ENCODE results near the gene LDLRAP1. TPM values are rescaled to one million over a fixed set of nuclear protein-coding genes. Genes with fewer than 3 reads are reported as not detected.

The LDLRAP1 gene
- total and polyA plus RNA-seq, 2 donors (not counting 3 experiments of a cell fraction or from before 2014, with no cell fraction given): 23.1 to 24.7 TPM

DNA sequence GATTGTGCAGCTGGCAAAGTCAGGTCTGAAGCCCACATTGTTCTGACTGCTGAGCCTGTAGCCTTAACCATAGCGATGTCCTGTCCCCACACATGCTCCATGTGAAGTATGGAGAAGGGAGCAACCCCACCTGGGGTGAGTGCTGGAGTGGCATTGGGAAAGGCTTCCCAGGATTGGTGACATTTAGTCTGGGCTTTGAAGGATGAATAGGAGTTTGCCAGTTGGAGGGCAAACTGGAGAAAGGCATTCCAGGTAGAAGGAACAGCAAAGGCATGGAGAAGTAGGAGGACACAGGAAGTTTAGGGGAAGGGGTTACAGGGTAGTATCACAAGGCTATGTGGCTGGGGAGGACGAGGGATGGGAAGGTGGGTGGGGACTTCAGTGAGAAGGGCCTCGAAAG is 7.3 kb upstream of the LDLRAP1 start:
- dilution Hi-C loops (cut with MboI; ENCODE audit: extremely low pct_ligation_motif_present, low sequenced_read_pairs): no loop called here
- Histone ChIP-seq H3K4me3 (replicated peaks in 1 of 3; ENCODE audit: insufficient read depth in 1 of 3, low read depth in 1 of 3, low read length in 3 of 3) (no peak overlapping the region), H3K36me3 (ENCODE audit: control insufficient read depth in 2 of 2, extremely low read depth in 1 of 2, insufficient read depth in 2 of 2, low read length in 2 of 2) (no peaks in the 10 kb centered on the region), H3K27me3 (ENCODE audit: control insufficient read depth in 2 of 2, insufficient read depth in 2 of 2, low read length in 2 of 2) (no peaks in the 10 kb centered on the region), H3K79me2 (ENCODE audit: control insufficient read depth, insufficient read depth, low read length) (no peaks in the 10 kb centered on the region), H3K9me1 (replicated peaks; ENCODE audit: control insufficient read depth, extremely low read depth, insufficient read depth, low read length) (no peaks in the 10 kb centered on the region), H3K9ac (replicated peaks; ENCODE audit: extremely low read depth, insufficient read depth, low read length) (no peak overlapping the region), H3K27ac (ENCODE audit: insufficient read depth, low read depth, low read length) (no peak overlapping the region), H3K4me1 (ENCODE audit: control insufficient read depth, extremely low read depth, insufficient read depth, low read length) (peaks cover 11% of the 10 kb centered on the region), H4K20me1 (replicated peaks; ENCODE audit: control insufficient read depth, extremely low read depth, insufficient read depth, low read length) (no peaks in the 10 kb centered on the region), H2AFZ (ENCODE audit: low read depth, low read length) (no peak overlapping the region), H3K4me2 (ENCODE audit: insufficient read depth, low read length) (no peak overlapping the region), H3K9me3 (replicated peaks; ENCODE audit: control insufficient read depth, insufficient read depth, low read length) (no peaks in the 10 kb centered on the region)
- CTCF ChIA-PET: no interaction called here
- intact Hi-C loops (cut with micrococcal nuclease): no loop called here
- no TSS peak for BruUV-seq (replicated peaks)
- DNase-seq (ENCODE audit: low read depth, low spot score) (no peak), FAIRE-seq (no peak)
- POLR2A ChIA-PET: no interaction called here
- no peak for TF ChIP-seq POLR2A (IDR thresholded peaks at IDR 0.05; ENCODE audit: low read depth, low read length)

DNA sequence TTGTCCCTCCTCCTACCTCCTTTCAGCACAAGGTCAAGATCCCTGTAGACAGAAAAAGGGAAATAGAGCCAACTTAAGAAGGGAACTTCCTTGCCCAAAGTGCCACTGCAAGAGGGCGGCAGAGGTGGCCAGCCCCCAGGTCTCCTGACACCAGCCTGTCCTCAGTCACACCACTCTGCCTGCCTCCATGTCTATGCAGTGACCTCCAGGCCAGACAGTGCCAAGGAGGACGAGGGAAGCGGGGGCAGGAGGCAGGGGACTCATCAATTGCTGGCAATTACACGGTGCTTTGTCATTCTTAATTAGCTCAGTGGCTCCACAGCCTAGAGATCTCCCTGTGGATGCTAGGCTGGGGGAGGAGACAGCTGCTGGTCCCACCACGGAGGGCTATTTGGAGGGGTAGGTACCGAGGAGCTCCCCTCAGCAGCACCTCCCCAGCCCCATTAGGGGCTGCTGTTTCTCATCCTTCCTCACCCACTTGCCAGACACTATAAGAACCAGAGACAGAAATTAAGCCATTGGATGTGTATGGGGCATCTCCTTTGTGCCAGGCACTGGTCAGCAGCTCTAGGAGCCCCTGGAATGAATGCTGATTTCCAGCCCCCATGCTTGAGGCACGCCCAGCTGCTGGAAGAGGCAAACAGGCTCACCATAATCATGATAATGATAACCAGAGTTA is 6.1 kb upstream of the LDLRAP1 start:
- no peak overlapping the region for H3K9ac ChIP-seq (replicated peaks; ENCODE audit: extremely low read depth, insufficient read depth, low read length)
- no peaks in the 10 kb centered on the region for H3K36me3 ChIP-seq (ENCODE audit: control insufficient read depth in 2 of 2, extremely low read depth in 1 of 2, insufficient read depth in 2 of 2, low read length in 2 of 2)
- no peak overlapping the region for H3K4me3 ChIP-seq (replicated peaks in 1 of 3; ENCODE audit: insufficient read depth in 1 of 3, low read depth in 1 of 3, low read length in 3 of 3)
- CTCF ChIA-PET: interaction anchor here (1.3 kb wide), 1 partner anchor 35 kb away, joined by 4 read pairs; no protein-coding TSS in a partner anchor
- TF ChIP-seq CTCF (IDR thresholded peaks at IDR 0.05; ENCODE audit: extremely low read depth in 1 of 2, insufficient read depth in 1 of 2, low read depth in 1 of 2, low read length in 2 of 2) (no peak), MYC (IDR thresholded peaks at IDR 0.05; ENCODE audit: low read depth, low read length) (no peak), JUN (IDR thresholded peaks at IDR 0.05; ENCODE audit: borderline replicate concordance, insufficient read depth, insufficient read length, low read depth) (no peak), FOS (IDR thresholded peaks at IDR 0.05; ENCODE audit: borderline replicate concordance, insufficient read depth, low read length) (no peak), EZH2 (IDR thresholded peaks at IDR 0.05; ENCODE audit: borderline replicate concordance, low read depth, low read length, severe bottlenecking) (no peak), POLR2AphosphoS5 (IDR thresholded peaks at IDR 0.05; ENCODE audit: insufficient read depth, low read depth, low read length) (no peak), GATA2 (IDR thresholded peaks at IDR 0.05; ENCODE audit: insufficient read depth, insufficient read length, low read depth, low read length) (no peak), POLR2A (IDR thresholded peaks at IDR 0.05; ENCODE audit: low read depth, low read length) (no peak)
- TF ChIP-seq, protein P1, sequence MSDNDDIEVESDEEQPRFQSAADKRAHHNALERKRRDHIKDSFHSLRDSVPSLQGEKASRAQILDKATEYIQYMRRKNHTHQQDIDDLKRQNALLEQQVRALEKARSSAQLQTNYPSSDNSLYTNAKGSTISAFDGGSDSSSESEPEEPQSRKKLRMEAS (IDR thresholded peaks at IDR 0.05; ENCODE audit: insufficient read depth, insufficient read length): no peak
- intact Hi-C loops (cut with micrococcal nuclease) (no loop called here), dilution Hi-C loops (cut with MboI; ENCODE audit: extremely low pct_ligation_motif_present, low sequenced_read_pairs) (no loop called here)
- H3K4me1 ChIP-seq (ENCODE audit: control insufficient read depth, extremely low read depth, insufficient read depth, low read length): peaks cover 7% of the 10 kb centered on the region
- BruUV-seq (replicated peaks): no TSS peak
- DNase-seq (ENCODE audit: low read depth, low spot score): no peak
- no peak overlapping the region for H3K4me2 ChIP-seq (ENCODE audit: insufficient read depth, low read length)
- H3K9me3 ChIP-seq (replicated peaks; ENCODE audit: control insufficient read depth, insufficient read depth, low read length): no peaks in the 10 kb centered on the region
- no peak for FAIRE-seq
- H3K27ac ChIP-seq (ENCODE audit: insufficient read depth, low read depth, low read length): no peak overlapping the region
- no peaks in the 10 kb centered on the region for H3K27me3 ChIP-seq (ENCODE audit: control insufficient read depth in 2 of 2, insufficient read depth in 2 of 2, low read length in 2 of 2)
- POLR2A ChIA-PET: no interaction called here
- no peaks in the 10 kb centered on the region for H4K20me1 ChIP-seq (replicated peaks; ENCODE audit: control insufficient read depth, extremely low read depth, insufficient read depth, low read length)
- H3K9me1 ChIP-seq (replicated peaks; ENCODE audit: control insufficient read depth, extremely low read depth, insufficient read depth, low read length): no peaks in the 10 kb centered on the region
- H2AFZ ChIP-seq (ENCODE audit: low read depth, low read length): no peak overlapping the region
- no peaks in the 10 kb centered on the region for H3K79me2 ChIP-seq (ENCODE audit: control insufficient read depth, insufficient read depth, low read length)

Data from endothelial cell of umbilical vein (primary cell).